ENCODE results near the gene VSIG2. TPM values are rescaled to one million over a fixed set of nuclear protein-coding genes. Genes with fewer than 3 reads are reported as not detected.
A peak's percentile ranks its signal among the peaks of the same experiment; 100 is the strongest.

VSIG2 gene
- total RNA-seq, 4 donors from 2014 or later = 0.58 to 3.2 (median 1.2) TPM; not detected in 1

DNA sequence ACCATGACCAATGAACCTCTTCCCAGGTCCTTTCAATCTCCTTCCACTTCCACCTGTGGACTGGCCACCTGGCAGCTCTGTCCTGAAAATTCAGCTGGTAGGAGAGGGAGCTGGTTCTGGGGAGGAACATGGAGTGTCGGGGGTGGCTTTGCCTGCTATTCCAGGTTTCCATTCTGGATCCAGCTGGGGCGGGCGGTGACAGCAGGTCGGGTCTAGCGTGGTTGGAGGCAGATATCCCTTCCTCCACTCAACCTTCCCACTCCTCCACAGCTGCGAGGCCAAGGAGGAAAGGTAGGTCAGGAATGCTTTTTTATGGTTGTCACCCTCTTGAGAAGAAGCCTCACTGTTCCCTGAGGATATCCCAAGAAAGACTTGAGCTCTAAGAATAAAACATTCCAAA is 9.0 kb downstream of the VSIG2 start:
- no peak overlapping the region for H3K4me3 ChIP-seq
- TF ChIP-seq, protein P1, sequence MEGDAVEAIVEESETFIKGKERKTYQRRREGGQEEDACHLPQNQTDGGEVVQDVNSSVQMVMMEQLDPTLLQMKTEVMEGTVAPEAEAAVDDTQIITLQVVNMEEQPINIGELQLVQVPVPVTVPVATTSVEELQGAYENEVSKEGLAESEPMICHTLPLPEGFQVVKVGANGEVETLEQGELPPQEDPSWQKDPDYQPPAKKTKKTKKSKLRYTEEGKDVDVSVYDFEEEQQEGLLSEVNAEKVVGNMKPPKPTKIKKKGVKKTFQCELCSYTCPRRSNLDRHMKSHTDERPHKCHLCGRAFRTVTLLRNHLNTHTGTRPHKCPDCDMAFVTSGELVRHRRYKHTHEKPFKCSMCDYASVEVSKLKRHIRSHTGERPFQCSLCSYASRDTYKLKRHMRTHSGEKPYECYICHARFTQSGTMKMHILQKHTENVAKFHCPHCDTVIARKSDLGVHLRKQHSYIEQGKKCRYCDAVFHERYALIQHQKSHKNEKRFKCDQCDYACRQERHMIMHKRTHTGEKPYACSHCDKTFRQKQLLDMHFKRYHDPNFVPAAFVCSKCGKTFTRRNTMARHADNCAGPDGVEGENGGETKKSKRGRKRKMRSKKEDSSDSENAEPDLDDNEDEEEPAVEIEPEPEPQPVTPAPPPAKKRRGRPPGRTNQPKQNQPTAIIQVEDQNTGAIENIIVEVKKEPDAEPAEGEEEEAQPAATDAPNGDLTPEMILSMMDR (IDR thresholded peaks at IDR 0.05) = no peak
- TF ChIP-seq POLR2A (IDR thresholded peaks at IDR 0.05) (no peak), EP300 (IDR thresholded peaks at IDR 0.05) (no peak), POLR2AphosphoS5 (IDR thresholded peaks at IDR 0.05) (no peak)
- H3K27me3 ChIP-seq = peaks cover 99% of the 10 kb centered on the region
- H3K4me1 ChIP-seq = peaks cover 0 to 50% (median 25%) of the 10 kb centered on the region in 3 donors
- WGBS, 2 donors (ENCODE audit: low coverage in 1 of 2) = 38 to 77% methylated on average over 1 to 3 of the region's 6 CpGs
- ATAC-seq = no peak
- no peaks in the 10 kb centered on the region for H3K9me3 ChIP-seq
- no peaks in the 10 kb centered on the region for H3K36me3 ChIP-seq
- no peak overlapping the region for H3K27ac ChIP-seq

- Histone ChIP-seq H3K4me1 (peaks cover 0 to 48% (median 25%) of the 10 kb centered on the region in 3 donors), H3K9me3 (no peaks in the 10 kb centered on the region), H3K27me3 (peaks cover 99% of the 10 kb centered on the region), H3K4me3 (no peak overlapping the region), H3K36me3 (no peaks in the 10 kb centered on the region), H3K27ac (no peak overlapping the region)
- TF ChIP-seq, protein P1 (IDR thresholded peaks at IDR 0.05) = no peak
- no peak for TF ChIP-seq EP300 (IDR thresholded peaks at IDR 0.05)
- no peak for TF ChIP-seq POLR2A (IDR thresholded peaks at IDR 0.05)
- no peak for TF ChIP-seq POLR2AphosphoS5 (IDR thresholded peaks at IDR 0.05)
- no peak for ATAC-seq
- 67 to 73% methylated on average over 2 of the region's 2 CpGs for WGBS, 2 donors (ENCODE audit: low coverage in 1 of 2)
Measured at GRCh38 chr11:124742555-124742954, 9.5 kb downstream of the VSIG2 start.

DNA sequence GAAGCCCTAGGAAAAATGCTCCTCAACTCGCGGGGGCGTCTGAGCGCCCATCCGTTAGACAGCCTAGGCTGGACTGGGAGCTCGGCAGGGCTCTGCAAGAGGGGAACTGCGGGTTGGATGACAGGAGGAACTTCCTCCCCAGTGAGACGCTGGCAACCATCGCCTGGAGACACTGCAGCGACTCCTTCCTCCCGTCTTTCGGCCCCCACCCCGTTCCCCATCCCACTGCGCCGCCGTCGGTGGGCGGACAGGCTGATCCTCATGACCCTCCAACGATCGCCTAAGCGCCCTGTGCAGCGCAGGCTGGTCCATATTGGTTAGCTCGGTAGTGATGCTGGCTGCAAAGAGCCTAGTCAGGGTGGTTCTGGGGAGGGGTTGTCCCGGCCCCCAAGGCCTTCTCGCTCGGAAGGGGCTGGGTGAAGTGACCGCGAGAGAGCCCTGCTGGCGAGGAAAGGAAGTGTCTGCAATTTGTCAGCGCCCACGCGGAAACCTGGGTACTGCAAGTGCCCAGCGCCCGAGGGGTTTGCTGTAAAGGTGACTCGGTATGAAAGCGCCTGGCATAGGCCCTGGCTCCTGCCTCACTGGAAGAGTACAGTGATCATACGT is 11.7 kb downstream of the VSIG2 start:
- Histone ChIP-seq H3K27me3 (peaks cover 81% of the 10 kb centered on the region), H3K36me3 (no peaks in the 10 kb centered on the region), H3K4me1 (peaks cover 0 to 27% (median 12%) of the 10 kb centered on the region in 3 donors), H3K4me3 (peak overlapping the region; percentile 6 to 59), H3K9me3 (no peaks in the 10 kb centered on the region), H3K27ac (peak overlapping the region in 2 of 4 donors; percentile 16 to 66)
- TF ChIP-seq EP300 (IDR thresholded peaks at IDR 0.05) (no peak), POLR2AphosphoS5 (IDR thresholded peaks at IDR 0.05) (no peak), POLR2A (IDR thresholded peaks at IDR 0.05) (no peak)
- TF ChIP-seq, protein P1 (IDR thresholded peaks at IDR 0.05) = peak in 3 of 4 experiments; percentile 32 to 48 (median 35)
- peak; percentile 44 for ATAC-seq
- 5 to 6% methylated on average over 8 to 14 of the region's 37 CpGs for WGBS, 2 donors (ENCODE audit: low coverage in 1 of 2)

GRCh38 chr11:124739479-124740276 is 12.4 kb downstream of the VSIG2 start, which contains the start of gene NRGN:
Gene NRGN, plus strand, starts transcription at chr11:124739942. Its CDS starts 143 bp downstream, at chr11:124740085.
- H3K9me3 ChIP-seq = no peaks in the 10 kb centered on the region
- WGBS, 2 donors (ENCODE audit: low coverage in 1 of 2) = 0 to 2% methylated on average over 4 to 11 of the region's 59 CpGs
- H3K4me1 ChIP-seq = peaks cover 0 to 23% (median 12%) of the 10 kb centered on the region in 3 donors
- TF ChIP-seq, protein P1 (IDR thresholded peaks at IDR 0.05) = peak in 1 of 4 experiments; percentile 39
- no peak for TF ChIP-seq POLR2A (IDR thresholded peaks at IDR 0.05)
- ATAC-seq = peak; percentile 97
- peaks cover 74% of the 10 kb centered on the region for H3K27me3 ChIP-seq
- peak within 1 kb of the TSS in 2 of 4 donors; percentile 16 to 66 for H3K27ac ChIP-seq
- no peaks in the 10 kb centered on the region for H3K36me3 ChIP-seq
- peak within 1 kb of the TSS; percentile 6 to 59 for H3K4me3 ChIP-seq

All from gastroesophageal sphincter (tissue), 4 donors.